ENCODE data around the gene PHLDB3.

GRCh38 chr19:43533546-43534304, 29.2 kb upstream of the PHLDB3 start:
- TF ChIP-seq CTCF (IDR thresholded peaks at IDR 0.05) (no peak), EZH2 (IDR thresholded peaks at IDR 0.05) (no peak)

Data from neural progenitor cell (in vitro differentiated cells).